ENCODE data around the gene OVCA2. TPM values are rescaled to one million over a fixed set of nuclear protein-coding genes. Genes with fewer than 3 reads are reported as not detected.

Gene OVCA2
- total RNA-seq, 2 experiments from 2014 or later = 31.7 to 42.2 TPM

DNA sequence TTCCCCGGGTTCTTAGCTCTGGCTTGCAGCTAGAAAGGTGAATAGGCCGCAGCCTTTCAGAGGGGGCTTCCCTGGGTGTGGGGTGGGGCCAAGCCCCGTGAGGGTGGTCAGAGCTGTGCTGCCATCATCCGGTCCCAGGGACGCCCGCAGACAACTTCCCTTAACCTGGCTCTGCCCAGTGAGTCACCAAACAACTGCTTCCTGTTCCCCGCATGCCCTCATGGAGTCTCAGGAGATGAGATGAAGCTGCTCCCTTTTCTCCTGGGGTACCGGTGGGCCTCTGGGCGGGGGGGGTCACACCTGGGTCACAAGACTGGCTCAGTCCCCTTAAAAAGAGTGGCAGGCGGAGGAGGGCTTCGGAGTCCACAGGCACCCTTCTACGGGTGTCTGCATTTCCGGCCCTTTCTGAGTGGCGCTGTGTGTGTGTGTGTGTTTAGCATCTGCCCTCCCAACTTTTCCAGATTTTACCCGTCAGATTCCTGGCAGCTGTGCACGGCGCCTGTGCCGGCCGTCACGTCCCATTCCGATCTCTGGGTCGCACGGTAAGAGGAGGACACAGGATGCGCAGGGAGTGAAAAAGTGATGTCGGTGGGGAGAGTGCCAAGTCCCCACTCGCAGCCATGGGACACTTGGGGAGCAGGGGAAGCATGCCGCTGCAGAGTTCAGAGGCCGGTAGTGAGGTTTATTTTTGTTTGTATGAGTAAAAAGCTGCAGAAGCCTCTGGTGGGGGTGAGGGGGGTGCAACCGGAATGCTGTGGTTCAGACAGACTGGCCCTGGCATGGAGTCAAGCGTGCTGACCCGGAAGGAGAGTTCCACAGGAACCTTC, 29.8 kb downstream of the OVCA2 start:
- Mint-ChIP-seq H3K9me3 (ENCODE audit: low read depth) (no peaks in the 10 kb centered on the region), H3K36me3 (peaks cover 44% of the 10 kb centered on the region), H3K27ac (peak overlapping the region; percentile 97), H3K4me1 (peaks cover 87% of the 10 kb centered on the region), H3K4me3 (no peak overlapping the region), H3K27me3 (no peaks in the 10 kb centered on the region)
- ATAC-seq = no peak
- no peak for DNase-seq
- CTCF ChIA-PET = interaction anchor here (1.0 to 10.9 kb wide), 5 partner anchors 14 to 345 kb away, joined by 3 to 198 read pairs (median 9); partner anchors contain the start of gene HIC1

DNA sequence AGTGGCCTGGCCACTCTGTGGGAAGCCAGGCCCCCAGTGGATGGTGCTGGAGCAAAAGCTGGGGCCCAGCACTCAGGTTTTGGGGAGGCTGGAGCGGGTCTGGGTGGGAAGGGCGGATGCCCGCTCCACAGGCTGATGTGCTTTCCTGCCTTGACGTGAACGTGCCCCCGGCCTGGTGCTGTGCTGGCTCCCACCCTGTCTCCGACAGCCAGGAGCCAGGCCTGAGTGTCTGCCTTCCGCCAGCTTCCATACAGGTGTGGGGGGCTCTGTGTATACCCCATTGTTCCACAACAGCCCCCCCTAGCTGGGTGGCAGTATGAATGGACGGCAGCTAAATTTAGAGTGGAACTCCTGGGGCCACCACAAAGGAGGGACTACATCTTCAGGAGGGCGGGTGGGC, 33.1 kb downstream of the OVCA2 start:
- no peak for ATAC-seq
- Mint-ChIP-seq H3K27ac (no peak overlapping the region), H3K36me3 (peaks cover 44% of the 10 kb centered on the region)

DNA sequence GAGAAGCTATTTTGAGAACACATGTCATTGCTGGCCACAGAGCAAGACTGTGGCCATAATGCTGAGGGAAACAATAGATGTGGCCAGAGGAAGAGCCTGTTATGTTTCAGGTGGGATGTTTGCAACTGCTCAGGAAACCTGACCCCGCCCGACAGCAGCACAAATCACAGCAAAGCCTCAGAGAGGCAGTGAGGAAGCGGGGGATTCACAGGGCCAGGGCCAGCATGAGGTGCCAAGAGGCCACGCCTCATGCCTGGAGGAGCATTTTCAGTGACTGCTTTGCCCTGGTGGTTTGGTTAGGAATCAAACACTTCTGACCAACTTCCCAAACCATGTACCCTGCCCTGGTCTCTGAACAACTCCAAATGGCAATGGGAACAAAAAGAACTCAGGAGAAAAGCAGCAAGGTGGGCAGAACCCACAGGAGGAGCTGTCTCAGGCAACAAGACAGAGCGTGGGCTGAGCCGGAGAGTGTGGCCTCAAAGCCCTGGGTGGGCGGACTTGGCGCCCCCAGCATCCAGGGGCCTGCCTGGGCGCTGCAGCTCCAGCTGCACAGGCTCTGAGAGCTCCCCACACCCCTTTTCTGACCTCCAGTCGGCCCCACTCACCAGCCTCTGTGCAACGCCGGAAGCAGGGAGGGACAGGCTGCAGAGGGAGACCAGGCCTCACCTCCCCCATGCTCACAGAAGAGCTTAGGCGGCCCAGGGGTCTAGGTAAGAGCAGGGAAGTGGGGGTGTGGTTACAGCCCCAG, 33.7 kb downstream of the OVCA2 start:
- DNase-seq = no peak
- peak; percentile 37 for ATAC-seq
- Mint-ChIP-seq H3K36me3 (peaks cover 45% of the 10 kb centered on the region), H3K4me1 (peaks cover 55% of the 10 kb centered on the region), H3K4me3 (no peak overlapping the region), H3K27ac (peak overlapping the region; percentile 56), H3K9me3 (ENCODE audit: low read depth) (no peaks in the 10 kb centered on the region), H3K27me3 (no peaks in the 10 kb centered on the region)
- CTCF ChIA-PET = interaction anchor here (0.6 to 2.1 kb wide), 9 partner anchors 12 to 404 kb away, joined by 3 to 7 read pairs (median 3); no protein-coding TSS in a partner anchor

More for the DNA sequence above, 33.1 kb downstream of the OVCA2 start:
- CTCF ChIA-PET = interaction anchor here (0.8 to 1.5 kb wide), 6 partner anchors 16 to 170 kb away, joined by 3 to 4 read pairs (median 3); no protein-coding TSS in a partner anchor
- DNase-seq = no peak
- Mint-ChIP-seq H3K4me1 (peaks cover 60% of the 10 kb centered on the region), H3K27me3 (no peaks in the 10 kb centered on the region), H3K4me3 (no peak overlapping the region), H3K9me3 (ENCODE audit: low read depth) (no peaks in the 10 kb centered on the region)

GRCh38 chr17:2076087-2076984, 34.5 kb downstream of the OVCA2 start:
- DNase-seq = no peak

DNA sequence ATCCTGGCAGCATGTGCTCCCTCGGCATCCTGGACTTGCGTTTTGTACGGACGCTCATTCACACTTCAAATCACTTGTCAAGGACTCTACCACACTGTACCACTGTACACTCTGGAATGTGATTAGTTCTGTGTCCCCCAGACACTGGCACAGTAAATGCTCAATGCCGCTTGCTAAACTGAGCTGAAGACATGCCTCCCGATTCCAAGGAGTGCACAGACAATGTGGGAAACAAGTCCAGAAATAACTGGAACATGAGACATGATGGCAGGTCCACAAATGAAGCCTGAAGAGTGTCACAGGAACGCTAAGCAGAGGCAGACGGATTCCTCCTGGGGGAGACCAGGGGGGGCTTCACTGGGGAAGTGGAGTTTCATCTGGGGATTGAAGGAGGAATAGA, 35.2 kb downstream of the OVCA2 start:
- Mint-ChIP-seq H3K4me3 (no peak overlapping the region), H3K9me3 (ENCODE audit: low read depth) (no peaks in the 10 kb centered on the region), H3K27ac (no peak overlapping the region), H3K36me3 (peaks cover 34% of the 10 kb centered on the region), H3K4me1 (peaks cover 52% of the 10 kb centered on the region), H3K27me3 (no peaks in the 10 kb centered on the region)
- CTCF ChIA-PET = interaction anchor here (1.2 to 2.1 kb wide), 4 partner anchors 11 to 23 kb away, joined by 3 to 7 read pairs (median 4); no protein-coding TSS in a partner anchor
- ATAC-seq (no peak), DNase-seq (no peak)

More at GRCh38 chr17:2076087-2076984, 34.5 kb downstream of the OVCA2 start:
- Mint-ChIP-seq H3K4me3 (no peak overlapping the region), H3K27me3 (no peaks in the 10 kb centered on the region), H3K9me3 (ENCODE audit: low read depth) (no peaks in the 10 kb centered on the region), H3K27ac (no peak overlapping the region), H3K36me3 (peaks cover 39% of the 10 kb centered on the region), H3K4me1 (peaks cover 52% of the 10 kb centered on the region)
- no peak for ATAC-seq
- CTCF ChIA-PET = interaction anchor here (0.6 to 2.1 kb wide), 8 partner anchors 11 to 404 kb away, joined by 3 to 7 read pairs (median 3); no protein-coding TSS in a partner anchor

GRCh38 chr17:2081564-2081963, 39.7 kb downstream of the OVCA2 start:
- no peaks in the 10 kb centered on the region for H3K9me3 Mint-ChIP-seq (ENCODE audit: low read depth)
- ATAC-seq (peak; percentile 71), DNase-seq (peak; percentile 76)
- H3K27ac Mint-ChIP-seq = peak overlapping the region; percentile 77
- CTCF ChIA-PET = interaction anchor here (0.7 to 12.2 kb wide), 9 partner anchors 9 to 202 kb away, joined by 3 to 198 read pairs (median 6); partner anchors contain the start of gene HIC1
- no peaks in the 10 kb centered on the region for H3K27me3 Mint-ChIP-seq
- H3K4me1 Mint-ChIP-seq = peaks cover 63% of the 10 kb centered on the region
- peak overlapping the region; percentile 2 for H3K4me3 Mint-ChIP-seq
- H3K36me3 Mint-ChIP-seq = peaks cover 28% of the 10 kb centered on the region

DNA sequence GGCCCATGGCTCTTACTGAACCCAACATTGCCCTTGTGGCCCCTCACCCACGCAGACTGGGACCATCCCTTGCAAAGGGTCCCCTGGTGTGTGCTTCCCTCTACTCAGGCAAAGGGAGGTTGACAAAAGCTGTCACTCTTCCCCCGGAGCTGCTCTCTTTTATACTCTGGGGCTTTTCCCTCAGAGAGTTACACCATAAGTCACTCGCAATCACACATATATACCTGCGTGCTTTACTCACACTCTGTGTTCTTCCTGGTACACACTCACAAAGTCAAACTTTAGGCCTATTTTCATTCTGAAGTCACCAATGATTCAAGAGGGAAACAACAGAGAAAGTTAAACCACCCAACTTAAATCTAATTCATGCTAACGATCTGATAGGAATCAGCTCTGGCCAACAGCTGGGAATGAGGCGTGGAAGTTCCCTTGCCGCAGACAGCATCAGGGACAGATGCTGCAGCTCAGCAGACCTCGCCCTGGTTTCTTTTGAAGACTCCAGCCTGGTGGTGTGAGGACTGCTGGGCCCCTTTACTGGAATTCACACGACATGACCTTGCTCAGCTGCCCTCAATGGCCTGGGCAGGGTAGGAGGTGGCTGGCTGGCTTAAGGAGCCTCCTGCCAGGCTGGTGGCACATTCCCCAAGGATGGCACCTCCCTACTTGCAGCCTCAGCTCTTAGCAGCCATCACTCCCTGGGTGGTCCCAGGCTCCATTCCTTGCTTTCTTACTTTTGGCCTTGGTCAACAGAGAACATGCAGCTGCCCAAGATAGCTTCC, 40.4 kb downstream of the OVCA2 start:
- CTCF ChIA-PET = interaction anchor here (0.7 to 12.2 kb wide), 10 partner anchors 8 to 201 kb away, joined by 3 to 198 read pairs (median 6); partner anchors contain the start of gene HIC1
- Mint-ChIP-seq H3K27me3 (no peaks in the 10 kb centered on the region), H3K4me3 (peak overlapping the region; percentile 2), H3K9me3 (ENCODE audit: low read depth) (no peaks in the 10 kb centered on the region), H3K36me3 (peaks cover 25% of the 10 kb centered on the region), H3K4me1 (peaks cover 69% of the 10 kb centered on the region), H3K27ac (peak overlapping the region; percentile 77)
- DNase-seq (no peak), ATAC-seq (peak; percentile 9)

DNA sequence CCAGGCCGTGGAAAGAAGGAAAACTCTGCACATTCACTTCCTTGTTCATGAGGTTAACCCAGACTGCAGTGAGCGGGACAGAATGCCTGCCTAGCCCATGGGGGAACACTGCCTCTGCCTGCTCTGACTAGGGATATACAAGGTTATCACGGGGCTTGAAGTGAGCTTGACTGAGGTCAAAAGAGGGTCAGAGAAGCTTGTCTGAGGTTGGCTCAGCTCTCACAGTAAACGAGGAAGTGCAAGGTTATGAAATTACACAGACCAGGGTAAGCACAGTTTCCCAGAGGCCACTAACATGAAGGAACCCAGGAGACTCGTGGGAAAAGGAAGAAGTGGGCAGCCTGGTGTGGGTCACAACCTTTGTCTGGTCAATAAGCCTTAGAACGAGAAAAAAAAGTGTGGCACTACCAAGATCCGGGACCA, 41.8 kb downstream of the OVCA2 start:
- peak; percentile 37 for ATAC-seq
- DNase-seq = peak; percentile 63

DNA sequence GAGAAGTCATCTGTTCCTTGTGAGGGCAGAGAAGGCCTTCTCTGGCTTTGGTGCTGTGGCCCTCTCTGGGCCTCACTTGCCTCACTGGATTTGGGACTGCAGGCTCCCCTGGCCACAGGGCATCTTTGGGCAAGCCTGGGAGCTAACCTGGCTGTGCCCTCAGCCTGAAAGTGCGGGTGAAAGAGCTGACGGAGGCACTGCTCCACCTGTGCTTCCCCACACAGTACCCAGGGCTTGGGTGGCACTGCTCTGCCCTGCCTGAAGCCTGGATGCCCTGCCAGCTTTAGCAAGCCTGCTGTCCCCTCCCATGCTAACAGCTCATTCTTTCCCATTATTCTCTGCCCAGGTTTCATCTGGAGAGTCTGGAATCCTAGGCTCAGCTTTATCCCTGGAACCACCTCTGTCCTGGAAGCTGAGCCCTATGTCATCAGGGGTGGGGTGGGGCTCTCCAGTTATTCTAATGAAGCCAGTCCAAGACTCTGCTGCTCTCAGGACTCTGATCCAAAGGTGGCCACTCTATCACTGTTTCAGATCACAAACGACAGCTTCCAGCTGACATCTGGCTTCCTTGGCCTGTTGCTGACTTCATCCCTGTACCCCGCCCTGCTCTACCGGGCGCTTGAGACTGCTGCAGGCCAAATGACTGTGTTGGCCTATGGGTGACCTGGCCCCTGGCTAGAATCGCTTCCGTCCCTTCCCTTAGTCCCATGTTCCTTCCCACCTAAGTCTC, 42.4 kb downstream of the OVCA2 start:
- Mint-ChIP-seq H3K27ac (peak overlapping the region; percentile 64), H3K4me3 (no peak overlapping the region), H3K36me3 (peaks cover 16% of the 10 kb centered on the region), H3K4me1 (peaks cover 86% of the 10 kb centered on the region), H3K27me3 (no peaks in the 10 kb centered on the region), H3K9me3 (ENCODE audit: low read depth) (no peaks in the 10 kb centered on the region)
- DNase-seq (no peak), ATAC-seq (no peak)
- CTCF ChIA-PET = interaction anchor here (3.8 to 12.2 kb wide), 3 partner anchors 16 to 161 kb away, joined by 22 to 198 read pairs (median 96); partner anchors contain the start of gene HIC1

More for the DNA sequence above, 41.8 kb downstream of the OVCA2 start:
- Mint-ChIP-seq H3K4me3 (no peak overlapping the region), H3K36me3 (peaks cover 19% of the 10 kb centered on the region), H3K9me3 (ENCODE audit: low read depth) (no peaks in the 10 kb centered on the region), H3K27me3 (no peaks in the 10 kb centered on the region), H3K27ac (peak overlapping the region; percentile 64), H3K4me1 (peaks cover 81% of the 10 kb centered on the region)
- CTCF ChIA-PET = interaction anchor here (1.8 to 12.2 kb wide), 5 partner anchors 16 to 176 kb away, joined by 6 to 198 read pairs (median 22); partner anchors contain the start of gene HIC1

- Mint-ChIP-seq H3K4me3 (no peak overlapping the region), H3K9me3 (ENCODE audit: low read depth) (no peaks in the 10 kb centered on the region), H3K4me1 (peaks cover 89% of the 10 kb centered on the region), H3K27me3 (no peaks in the 10 kb centered on the region), H3K36me3 (peaks cover 14% of the 10 kb centered on the region), H3K27ac (peak overlapping the region; percentile 9)
- ATAC-seq (no peak), DNase-seq (no peak)
- CTCF ChIA-PET = interaction anchor here (0.9 to 12.2 kb wide), 5 partner anchors 17 to 160 kb away, joined by 3 to 198 read pairs (median 22); partner anchors contain the start of gene HIC1
Observed at GRCh38 chr17:2084766-2085647, 43.2 kb downstream of the OVCA2 start.

All from activated CD8-positive, alpha-beta memory T cell treated with anti-CD3 and anti-CD28 coated beads, Interleukin-2, amount 10 ng/mL, durations not matched to agents 7 days and 5 days (primary cell).